NCI-H82 (cell line): Measurements from ENCODE around the gene ADAMTSL3.

Source experiments
- DNase-seq: peaks from one replicate; lab custom pipeline; 2025; lab: John Stamatoyannopoulos, UW

Gene ADAMTSL3

DNA sequence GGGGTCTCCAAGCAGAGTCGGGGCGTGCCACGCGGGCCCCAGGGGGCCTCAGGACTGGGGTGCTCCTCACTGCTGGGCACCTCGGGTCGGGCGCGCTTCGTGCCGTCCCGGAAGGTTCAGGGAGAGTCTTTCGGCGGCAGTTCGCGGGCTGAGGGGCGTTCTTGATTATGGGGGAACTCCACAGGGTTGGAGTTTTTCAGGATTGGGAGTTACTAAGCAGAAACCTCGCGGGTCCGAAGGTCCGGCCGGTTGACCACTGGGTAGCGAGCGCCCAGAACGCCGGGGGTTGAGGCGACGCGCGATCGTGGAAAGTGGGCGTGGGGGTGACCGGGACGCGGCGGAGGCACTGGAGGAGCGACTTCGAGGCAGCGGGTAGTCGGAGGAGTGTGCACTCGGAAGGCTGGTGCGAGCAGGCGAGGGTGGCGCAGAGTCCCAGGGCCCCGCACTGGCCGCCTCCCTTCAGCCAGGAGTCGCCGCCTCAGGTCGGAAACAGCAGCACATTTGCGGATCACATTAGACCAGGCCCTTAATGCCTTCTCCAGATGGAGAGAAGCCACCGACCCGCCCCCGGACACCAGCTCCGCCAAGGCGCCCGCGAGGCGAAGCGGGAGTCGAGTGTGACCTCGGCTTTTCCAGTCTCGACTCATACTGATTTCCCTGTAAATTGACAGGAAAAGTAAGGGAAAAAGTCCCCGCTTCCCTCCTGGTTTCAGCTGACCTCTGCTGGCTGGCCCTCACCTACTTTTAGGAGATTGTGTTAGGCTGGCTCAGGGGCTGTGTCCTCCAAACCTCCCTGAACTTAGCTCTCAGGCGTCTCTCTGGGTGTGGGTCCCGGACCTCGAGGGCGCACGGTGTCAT is 685 bp downstream of the ADAMTSL3 start:
- peak; percentile 57 for DNase-seq

DNA sequence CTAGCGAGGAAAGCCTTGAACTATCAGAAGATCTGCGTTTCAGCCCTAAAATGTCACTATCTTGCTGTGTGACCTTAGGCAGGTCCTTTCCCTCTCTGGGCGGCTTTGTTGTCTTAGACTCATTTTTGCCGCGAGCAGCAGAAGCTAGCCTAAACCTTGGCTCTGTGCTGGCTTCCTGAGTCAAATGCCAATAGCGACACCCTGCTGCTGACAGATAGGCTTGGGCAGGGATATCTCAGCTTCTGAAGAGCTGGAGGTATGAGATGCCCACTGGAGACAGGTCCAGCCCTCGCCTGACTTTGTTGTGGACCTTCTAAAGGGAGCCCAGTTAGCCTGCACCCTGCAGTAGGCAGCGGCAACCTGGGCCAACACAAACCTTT is 1.3 kb downstream of the ADAMTSL3 start:
- no peak for DNase-seq

DNA sequence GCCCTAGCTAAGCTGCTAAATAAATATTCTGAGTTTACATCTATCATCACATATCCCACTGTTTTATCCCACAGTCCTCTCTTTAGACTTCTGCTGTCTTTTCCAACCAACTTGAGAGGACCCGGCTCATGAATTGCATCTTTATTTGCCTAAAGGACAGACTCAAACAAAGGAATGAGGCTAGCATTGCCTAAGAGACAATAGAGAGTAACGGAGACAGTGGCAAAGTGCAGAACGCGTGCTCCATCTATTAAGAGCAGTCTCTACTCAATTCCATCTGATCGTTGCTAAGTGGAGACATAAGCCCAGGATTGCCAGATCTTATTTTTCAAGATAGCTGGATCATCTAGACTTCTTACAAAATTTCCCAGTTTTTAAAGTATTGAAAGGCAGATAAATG is 2.3 kb downstream of the ADAMTSL3 start:
- no peak for DNase-seq

DNA sequence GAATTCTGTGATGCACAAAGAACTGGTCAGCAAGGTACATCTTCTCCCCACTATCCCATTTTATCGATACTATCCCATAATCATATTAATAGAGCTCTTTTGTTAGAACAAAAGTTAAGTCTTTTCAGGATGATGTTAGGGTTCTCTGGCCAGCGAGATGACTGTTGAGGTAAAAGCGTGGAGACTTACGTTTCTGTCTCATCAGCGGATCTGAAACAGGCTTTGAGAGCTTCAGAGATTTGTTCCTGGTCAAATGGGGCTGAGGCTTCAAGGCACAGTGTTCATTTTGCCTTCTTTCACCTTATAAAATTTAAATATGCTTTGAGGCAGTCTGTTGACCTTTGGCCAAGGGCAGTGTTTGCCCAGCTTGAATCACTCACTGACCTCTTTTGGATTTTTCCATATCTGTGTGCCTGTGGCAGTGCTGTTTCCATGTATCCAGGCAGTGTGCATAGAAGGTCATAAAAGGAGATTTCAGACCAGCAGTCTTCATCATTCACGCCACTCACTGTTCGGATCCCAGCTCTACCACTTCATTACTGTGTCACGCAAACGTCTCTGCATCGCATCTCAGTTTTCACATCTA is 3.1 kb downstream of the ADAMTSL3 start:
- no peak for DNase-seq

DNA sequence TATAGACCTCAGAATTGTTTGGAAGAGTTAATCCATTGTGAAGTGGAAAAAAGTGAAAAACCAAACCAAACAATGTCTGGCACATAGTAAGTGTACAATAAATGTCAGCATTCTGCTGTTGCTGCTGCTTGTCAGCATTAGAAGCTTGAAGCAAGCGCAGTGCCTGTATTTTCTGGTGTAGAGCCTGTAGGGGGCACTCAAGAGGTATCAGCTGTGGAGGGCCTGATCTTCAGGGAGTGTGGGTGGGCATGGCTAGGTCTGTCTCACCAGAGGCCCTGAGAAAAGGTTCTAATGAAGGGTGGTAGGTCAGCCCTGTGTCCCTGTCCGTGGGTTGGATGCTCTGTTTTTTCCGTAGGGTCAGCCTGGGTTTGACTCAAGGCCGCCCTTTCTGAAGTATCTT is 3.6 kb downstream of the ADAMTSL3 start:
- peak; percentile 32 for DNase-seq

DNA sequence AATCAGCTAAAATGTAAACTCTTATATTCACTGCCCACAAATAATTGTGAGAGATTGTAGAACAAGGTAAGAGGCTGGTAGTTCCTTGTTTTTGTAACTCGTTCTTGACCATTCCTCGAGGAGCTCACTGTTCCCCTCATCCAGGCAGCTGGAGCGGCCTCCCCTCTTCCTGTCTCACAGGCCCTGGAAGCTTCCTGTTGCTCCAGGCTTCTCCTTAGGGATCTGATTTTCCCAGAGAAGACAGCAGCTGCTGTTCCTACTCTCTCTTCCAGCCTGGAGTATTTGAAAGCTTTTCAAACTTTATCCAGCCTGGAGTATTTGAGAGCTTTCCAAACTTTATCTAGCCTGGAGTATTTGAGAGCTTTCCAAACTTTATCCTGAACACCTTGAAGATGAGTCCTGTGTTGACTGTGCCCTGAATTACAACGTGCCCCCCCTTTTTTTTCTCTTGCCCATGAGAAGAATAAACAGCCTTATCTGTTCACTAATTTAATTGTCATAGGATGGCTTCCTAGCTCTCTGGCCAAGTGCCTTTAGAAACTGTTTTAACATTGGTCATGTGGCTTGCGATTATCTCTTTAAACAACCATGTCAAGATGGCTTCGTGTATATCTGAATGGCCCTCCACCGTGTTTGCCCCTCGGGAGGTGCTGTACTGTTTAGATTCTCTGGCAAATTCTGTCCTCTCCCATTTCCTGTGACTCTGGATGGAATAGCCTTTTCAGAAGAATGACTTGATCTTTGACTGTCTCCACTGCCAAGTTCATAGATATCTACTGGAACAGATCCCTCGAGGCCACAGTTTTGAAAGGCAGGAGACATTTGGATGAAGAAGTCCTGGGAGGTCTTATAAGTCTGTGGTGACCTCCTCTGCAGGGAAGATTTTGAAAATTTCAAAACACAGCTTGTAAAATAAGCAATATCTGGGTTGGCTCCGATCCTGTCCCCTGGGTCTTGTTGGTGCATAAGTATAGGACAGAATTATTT is 4.8 kb downstream of the ADAMTSL3 start:
- DNase-seq: no peak

DNA sequence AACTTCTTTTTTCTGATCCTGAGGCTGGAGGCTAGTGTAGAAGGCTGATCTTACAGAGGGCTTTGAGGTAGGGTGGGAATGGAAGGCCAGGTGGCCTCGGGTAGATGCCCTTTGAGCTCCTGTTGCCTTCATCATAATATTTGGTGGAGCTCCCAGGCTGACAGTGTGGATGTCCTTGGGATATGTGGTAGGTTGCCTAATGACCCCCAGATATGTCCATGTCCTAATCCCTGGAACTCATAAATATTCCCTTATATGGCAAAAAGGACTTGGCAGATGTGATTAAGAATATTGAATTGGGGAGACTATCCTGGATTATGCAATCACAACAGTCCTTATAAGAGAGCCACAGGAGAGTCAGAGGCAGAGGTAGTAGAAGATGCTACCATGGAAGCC is 5.5 kb downstream of the ADAMTSL3 start:
- DNase-seq: no peak

DNA sequence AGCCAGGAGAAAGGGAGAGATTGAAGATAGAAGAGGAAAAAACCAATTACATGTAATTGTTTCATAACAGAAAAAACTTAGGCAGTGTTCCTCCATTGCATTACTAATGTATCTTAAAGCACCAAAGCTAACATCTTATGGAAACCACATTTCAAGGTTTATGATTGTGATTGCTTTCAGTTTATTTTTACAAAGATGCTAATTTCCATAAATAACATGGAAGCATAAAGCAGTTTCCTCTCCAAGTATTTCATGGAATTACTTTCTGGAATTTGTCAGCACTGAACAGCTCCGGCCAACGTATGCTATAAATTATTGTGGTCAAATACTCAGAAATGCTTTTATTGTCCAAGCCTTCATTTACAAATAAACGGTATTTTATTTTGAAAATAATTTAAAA is 11.6 kb downstream of the ADAMTSL3 start:
- DNase-seq: no peak

DNA sequence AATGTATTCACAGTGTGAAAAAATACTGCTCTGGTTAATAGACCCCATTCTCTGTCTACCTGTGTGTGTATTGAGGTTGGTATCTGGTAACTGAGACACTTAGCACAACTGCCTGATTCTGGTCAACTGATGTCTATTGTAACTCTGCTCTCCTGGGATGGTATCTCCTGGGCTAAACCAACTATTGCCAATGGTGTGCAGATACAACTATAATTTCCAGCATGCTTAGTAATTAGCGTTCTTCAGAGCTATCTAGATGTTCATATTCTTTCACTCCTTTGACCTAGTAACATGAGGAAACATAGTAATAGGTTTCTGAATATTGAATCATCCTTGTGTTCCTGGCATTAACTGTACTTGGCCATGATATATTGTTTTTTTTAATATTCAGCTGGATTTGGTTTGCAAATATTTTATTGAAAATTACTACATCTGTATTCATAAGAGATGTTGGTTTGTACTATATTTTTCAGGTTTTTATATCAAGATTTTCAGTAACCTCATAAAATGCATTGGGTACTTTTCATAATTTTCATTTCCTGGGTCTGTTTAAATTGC is 16.8 kb downstream of the ADAMTSL3 start:
- no peak for DNase-seq

DNA sequence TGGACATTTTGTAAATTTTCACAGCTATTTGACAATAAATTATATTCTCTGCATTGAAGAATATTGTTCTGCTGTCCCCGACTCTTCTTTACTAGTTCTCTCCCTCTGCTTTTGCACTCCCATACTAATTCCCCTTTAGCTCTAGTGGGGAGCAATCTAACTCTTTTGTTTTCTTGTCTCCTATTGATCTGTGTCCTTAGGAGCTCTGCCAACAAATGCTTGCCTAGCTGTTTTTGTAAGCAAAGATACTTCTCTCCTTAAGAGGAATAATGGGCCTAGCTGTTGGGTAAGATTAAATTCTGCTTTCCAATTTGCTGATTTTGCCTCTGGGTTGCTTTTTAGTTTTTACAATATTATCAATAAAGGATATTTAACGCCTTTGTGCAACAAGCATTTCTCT is 17.7 kb downstream of the ADAMTSL3 start:
- no peak for DNase-seq

DNA sequence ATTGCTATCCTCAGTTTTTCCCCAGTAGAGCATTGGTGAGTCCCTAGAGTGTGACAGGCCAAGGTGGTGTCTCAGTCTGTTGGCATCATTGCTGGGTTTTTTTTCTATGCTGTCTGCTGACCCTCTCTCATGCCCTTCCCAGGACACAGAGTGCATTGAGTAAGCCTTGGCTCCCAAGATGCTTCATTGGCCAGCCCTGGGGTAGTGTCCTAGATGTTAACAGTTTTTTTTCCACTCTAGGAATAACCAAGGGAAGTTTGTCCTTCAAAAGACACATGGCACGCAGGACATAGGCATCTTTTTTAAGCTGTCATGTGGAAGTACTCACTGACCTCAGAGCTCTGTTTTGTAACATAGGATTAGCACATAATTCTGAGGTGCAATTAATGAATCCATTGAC is 19.5 kb downstream of the ADAMTSL3 start:
- DNase-seq: no peak

DNA sequence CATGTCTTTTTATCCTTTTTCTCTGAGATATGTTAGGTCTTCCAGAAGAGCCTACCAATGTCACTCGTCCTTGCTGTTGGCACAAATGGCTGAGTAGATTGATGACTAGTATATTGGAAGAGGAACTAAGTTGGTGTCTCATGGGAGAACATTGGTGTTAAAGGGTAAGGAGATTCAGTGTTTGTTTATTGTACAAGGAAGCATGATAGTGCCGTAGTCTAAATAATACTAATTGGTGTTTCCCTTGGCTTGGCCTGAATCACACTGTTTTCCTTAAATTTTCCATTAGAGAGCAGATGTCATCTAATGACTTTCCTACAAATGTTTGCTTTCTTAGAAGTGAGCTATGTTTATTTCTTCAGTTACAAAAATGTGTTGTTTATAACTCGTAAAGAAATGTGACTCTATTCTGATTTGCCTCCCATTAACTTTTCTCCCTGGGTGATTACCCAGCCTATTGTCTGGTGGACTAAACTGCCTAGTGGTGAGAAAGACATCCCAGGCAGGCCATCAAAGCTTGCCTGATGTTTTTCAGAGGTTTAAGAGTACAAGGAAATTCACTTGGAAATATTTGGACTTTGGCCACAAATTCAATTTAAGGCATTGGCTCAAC is 28.7 kb downstream of the ADAMTSL3 start:
- DNase-seq: no peak

DNA sequence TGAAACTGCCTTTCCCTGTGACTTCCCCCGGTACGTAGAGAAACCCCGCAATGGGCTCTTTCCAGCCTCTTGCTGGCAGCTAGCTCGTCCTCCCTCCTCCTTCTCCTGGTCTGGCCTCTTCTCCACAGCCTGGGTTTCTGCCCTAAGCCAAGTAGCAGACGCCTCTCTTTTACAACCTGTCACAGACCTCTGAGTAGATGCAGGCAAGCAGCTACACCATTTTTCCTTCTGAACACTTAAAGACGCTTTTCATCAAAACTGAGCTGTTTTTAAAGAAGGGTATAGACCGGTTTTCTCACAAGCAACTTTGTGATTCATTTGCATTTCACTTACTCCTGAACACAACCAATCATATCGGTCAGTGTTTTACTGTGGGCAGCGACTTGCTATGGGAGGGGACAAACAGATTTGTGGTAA is 32.0 kb downstream of the ADAMTSL3 start:
- DNase-seq: no peak

DNA sequence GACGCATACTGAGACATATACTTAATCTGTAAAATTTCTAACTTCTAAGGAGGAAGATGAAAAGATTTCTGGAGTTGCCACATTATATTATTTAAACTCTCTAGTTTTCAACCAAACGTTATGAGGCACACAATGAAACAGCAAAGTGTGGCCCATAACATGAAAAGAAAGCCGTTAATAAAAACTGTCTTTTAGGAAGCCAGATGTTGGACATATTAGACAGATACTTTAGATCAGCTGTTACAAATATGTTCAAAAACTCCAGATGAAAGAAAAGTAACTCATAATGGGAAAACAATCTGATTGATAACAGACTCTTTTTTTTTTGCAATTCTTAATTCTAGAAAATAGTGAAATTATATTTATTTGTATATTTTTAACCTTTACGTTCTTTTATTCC is 34.3 kb downstream of the ADAMTSL3 start:
- no peak for DNase-seq

DNA sequence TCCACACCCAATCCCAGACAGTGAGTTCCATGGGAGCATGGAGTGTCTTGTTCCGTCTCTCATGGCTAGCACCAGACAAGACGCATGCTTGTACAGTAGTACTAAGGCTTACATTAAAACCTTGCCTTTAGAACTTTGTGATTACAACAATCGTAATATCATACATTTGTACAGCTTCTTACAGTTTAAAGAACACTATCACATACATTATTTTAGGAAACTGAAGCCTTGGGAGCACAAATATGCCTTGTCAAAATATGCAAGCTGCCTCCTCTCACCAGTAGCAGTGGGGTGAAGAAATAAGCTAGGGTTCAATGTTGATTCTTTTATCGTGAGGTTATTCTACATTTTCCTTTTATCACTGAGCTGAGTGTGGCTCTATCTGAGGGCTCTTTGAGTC is 36.8 kb downstream of the ADAMTSL3 start:
- no peak for DNase-seq

DNA sequence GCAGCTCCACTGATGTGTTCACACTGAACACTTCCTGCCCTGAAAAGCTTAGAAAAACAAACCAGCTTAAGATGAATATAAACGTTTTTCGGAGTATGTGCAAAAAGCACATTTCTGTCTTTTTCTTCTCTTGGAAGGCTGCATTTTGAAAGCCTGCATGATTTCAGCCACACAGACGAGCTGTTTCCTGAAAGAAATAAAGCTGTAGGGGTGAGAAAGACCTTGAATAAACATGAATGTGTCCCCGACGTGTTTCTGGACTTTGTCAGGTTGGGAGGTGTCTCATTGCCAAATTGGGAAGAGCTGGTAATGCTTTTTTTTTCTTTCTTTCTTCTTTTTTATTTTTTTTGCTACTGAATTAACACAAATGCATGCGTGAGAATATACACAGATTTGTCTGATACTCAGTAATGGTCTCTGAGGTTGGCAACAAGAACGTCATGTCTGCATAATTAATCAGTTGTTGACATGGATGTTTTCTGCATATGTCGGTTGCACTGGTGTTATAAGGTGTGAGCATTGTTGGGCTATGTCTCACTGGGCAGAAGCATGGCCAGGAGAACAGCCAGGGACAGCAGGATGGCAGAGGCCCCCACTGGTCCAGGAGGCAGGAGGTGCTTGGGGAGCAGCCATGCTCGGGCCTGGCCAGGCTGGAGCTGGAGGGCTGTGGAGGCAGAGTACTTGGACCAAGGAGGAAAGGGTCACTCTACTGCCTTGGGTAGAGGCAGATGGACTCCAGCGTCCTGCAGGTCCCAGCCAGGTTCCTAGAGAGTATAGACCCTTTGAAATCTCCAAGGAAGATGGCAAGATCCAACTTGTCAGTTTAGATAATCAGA is 39.0 kb downstream of the ADAMTSL3 start:
- no peak for DNase-seq

DNA sequence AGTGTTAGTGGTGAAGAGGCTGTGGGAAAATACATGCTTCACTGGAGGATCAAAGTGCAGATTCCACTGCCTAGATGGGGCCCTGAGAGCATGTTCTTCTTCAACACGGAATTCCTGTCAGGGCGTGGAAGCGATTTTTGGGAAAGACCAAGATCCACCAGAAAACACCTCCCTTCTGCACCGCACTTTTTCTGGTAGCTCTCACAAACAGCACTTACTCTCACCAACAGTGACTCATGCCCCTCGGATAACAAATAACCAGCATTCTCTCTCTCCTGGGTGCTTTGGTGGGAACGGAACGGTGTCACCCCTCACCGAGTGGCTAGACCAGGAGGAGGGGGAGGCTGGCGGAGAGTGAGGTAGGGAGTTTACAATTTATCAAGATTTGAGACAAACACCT is 40.1 kb downstream of the ADAMTSL3 start:
- no peak for DNase-seq

DNA sequence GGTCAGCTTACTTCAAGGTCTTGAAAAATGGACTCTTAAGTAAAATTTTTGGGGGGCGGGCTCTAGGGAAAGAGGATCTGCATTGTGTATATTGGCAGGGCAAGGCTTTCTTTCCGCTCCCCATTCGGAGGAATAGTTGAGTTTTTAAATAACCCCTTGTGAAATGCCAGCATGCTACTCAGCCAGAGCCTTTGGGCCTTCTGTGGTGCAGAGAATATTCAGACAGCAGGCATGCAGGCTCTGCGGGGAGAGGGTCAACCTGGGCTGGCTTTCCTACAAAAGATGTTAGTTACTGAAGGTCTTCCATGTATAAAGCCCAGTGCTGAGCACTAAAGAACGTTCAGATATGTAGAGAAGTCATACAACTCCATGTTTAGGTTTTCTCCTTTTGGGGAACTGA is 40.6 kb downstream of the ADAMTSL3 start:
- no peak for DNase-seq

DNA sequence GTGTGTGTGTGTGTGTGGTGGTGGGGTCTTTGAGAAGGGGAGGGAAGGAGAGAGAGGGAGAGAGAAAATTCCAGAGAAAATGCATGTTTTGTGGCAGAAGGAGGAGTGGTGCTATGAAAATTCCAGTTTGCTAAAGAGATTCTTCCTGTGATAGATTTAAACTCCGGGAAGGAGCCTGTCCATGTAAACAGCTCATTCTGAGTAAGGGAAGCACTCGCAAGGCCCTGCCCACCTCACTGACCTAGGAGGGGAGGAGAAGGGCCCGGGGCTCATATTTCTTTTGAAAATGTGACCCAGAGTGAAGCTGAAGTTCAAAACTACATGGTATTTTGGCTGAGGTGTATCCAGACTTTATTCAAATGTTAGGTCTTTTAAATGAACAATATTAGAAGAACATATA is 41.3 kb downstream of the ADAMTSL3 start:
- no peak for DNase-seq

DNA sequence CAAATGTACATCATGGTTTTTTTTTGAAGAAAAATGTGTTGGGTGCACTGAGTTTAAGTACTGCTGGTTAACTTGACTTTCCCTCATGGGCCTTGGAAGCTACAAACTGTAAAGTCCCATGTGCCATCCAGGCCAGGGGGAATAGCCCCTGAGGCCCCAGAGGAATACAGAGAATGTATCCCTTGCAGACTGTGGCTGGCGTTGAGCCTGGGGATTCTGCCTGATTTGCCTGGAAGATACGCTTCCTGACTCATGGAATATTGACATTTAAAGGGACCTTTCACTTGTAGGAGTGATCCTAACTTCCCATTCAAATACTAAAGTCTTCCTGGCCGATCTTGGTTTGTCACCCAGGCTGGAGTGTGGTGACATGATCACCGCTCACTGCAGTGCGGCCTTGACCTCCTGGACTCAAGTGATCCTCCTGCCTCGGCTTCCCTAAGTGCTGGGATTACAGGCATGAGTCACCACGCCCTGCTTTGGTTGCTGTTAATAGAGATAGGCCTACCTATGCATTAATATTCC is 42.0 kb downstream of the ADAMTSL3 start:
- DNase-seq: no peak

DNA sequence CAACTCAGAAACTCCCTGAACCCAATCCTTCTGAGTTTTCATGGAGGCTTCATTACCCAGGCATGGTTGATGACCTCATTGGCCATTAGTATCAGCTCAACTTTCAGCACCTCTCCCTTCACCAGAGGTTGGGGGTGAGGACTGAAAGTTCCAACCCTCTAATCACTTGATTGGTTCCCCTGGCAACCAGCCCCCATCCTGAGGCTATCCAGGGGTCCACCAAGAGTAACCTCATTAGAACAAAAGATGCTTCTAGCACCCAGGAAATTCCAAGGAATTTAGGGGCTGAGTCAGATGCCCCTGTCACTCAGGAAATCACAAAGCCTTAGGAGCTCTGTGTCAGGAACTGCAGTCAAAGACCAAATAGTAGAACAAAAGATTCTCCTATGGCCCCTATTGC is 43.8 kb downstream of the ADAMTSL3 start:
- no peak for DNase-seq
